GM21423 (cell line): ENCODE measurements around the gene MAP4K1.

Experiments
- ATAC-seq: cut with Tn5 transposase; IDR thresholded peaks from one replicate; pipeline ENCODE4 v1.9.1; 2021; ENCODE audit warnings: mild to moderate bottlenecking, moderate library complexity; ENCODE audit not compliant: unreplicated experiment

Gene MAP4K1

GRCh38 chr19:38549061-38549460, 68.7 kb downstream of the MAP4K1 start:
- no peak for ATAC-seq

- ATAC-seq: no peak
These were observed 70.3 kb downstream of the MAP4K1 start for GRCh38 chr19:38547421-38547820.

GRCh38 chr19:38545596-38545995, 72.2 kb downstream of the MAP4K1 start:
- no peak for ATAC-seq

GRCh38 chr19:38544569-38545315, 73.0 kb downstream of the MAP4K1 start:
- no peak for ATAC-seq

GRCh38 chr19:38543807-38544568, 73.8 kb downstream of the MAP4K1 start:
- no peak for ATAC-seq

GRCh38 chr19:38543286-38543806, 74.4 kb downstream of the MAP4K1 start:
- no peak for ATAC-seq

GRCh38 chr19:38542040-38542439, 75.7 kb downstream of the MAP4K1 start:
- no peak for ATAC-seq

GRCh38 chr19:38539751-38540150, 78.0 kb downstream of the MAP4K1 start:
- ATAC-seq: no peak

GRCh38 chr19:38538793-38539528, 78.8 kb downstream of the MAP4K1 start:
- ATAC-seq: no peak

GRCh38 chr19:38538386-38538785, 79.4 kb downstream of the MAP4K1 start:
- no peak for ATAC-seq
